HG03025 (cell line): Measurements from ENCODE around the gene SMG5.
A peak's percentile ranks its signal among the peaks of the same experiment; 100 is the strongest.
"Not testable (repeated sequence)": the region's sequence is repeated elsewhere in the genome, so short reads cannot be mapped to it uniquely, and the experiment has no call there.

ENCODE experiments used
- ATAC-seq: cut with Tn5 transposase; IDR thresholded peaks from one replicate; pipeline ENCODE4 v1.9.1; 2021; ENCODE audit warnings: mild to moderate bottlenecking, moderate library complexity; ENCODE audit not compliant: unreplicated experiment, low FRiP score

SMG5 gene

GRCh38 chr1:156282479-156283222 lies at the start of gene SMG5:
Gene SMG5 (minus strand): TSS chr1:156282825. CDS start chr1:156282680, 145 bp downstream.
- ATAC-seq, result peak; percentile 67

GRCh38 chr1:156323179-156323578 lies 40.6 kb upstream of the SMG5 start:
- ATAC-seq, result not testable (repeated sequence)

- ATAC-seq, result no peak
These were observed 37.9 kb upstream of the SMG5 start for GRCh38 chr1:156320560-156320959.

GRCh38 chr1:156319664-156320063 lies 37.0 kb upstream of the SMG5 start:
- no peak for ATAC-seq

- no peak for ATAC-seq
These were observed 34.3 kb upstream of the SMG5 start for GRCh38 chr1:156316909-156317308.

GRCh38 chr1:156310962-156311361 lies 28.3 kb upstream of the SMG5 start:
- ATAC-seq, result no peak

GRCh38 chr1:156308078-156308477 lies 25.5 kb upstream of the SMG5 start:
- no peak for ATAC-seq

GRCh38 chr1:156305215-156305614 lies 22.6 kb upstream of the SMG5 start:
- ATAC-seq, result no peak

- ATAC-seq, result no peak
These were observed 20.6 kb upstream of the SMG5 start for GRCh38 chr1:156303241-156303640.

GRCh38 chr1:156298852-156299357 lies 16.3 kb upstream of the SMG5 start, which contains the start of gene VHLL:
Gene VHLL (minus strand): TSS chr1:156299307. CDS start chr1:156299189, 118 bp downstream.
- no peak for ATAC-seq

GRCh38 chr1:156295391-156295947 lies 12.8 kb upstream of the SMG5 start, which contains the start of gene GLMP:
Gene GLMP (minus strand): TSS chr1:156295679. CDS start chr1:156295645, 34 bp downstream.
- ATAC-seq, result no peak

- no peak for ATAC-seq
These were observed 11.3 kb upstream of the SMG5 start for GRCh38 chr1:156293895-156294294.

- no peak for ATAC-seq
These were observed 10.4 kb upstream of the SMG5 start for GRCh38 chr1:156293098-156293434.

GRCh38 chr1:156291226-156292061 lies 8.8 kb upstream of the SMG5 start:
- ATAC-seq, result peak; percentile 49

GRCh38 chr1:156289857-156290256 lies 7.2 kb upstream of the SMG5 start:
- no peak for ATAC-seq

- no peak for ATAC-seq
These were observed 3.4 kb upstream of the SMG5 start for GRCh38 chr1:156286061-156286460.

- no peak for ATAC-seq
These were observed 2.8 kb upstream of the SMG5 start for GRCh38 chr1:156285437-156285836.

- ATAC-seq, result no peak
These were observed 2.1 kb upstream of the SMG5 start for GRCh38 chr1:156284757-156285156.

- no peak for ATAC-seq
These were observed 1.5 kb upstream of the SMG5 start, which contains the start of gene TMEM79 for GRCh38 chr1:156284112-156284511. Gene TMEM79 (plus strand): TSS chr1:156284325. CDS start chr1:156285227, 902 bp downstream.

GRCh38 chr1:156283521-156283920 lies 896 bp upstream of the SMG5 start:
- ATAC-seq, result no peak
